Suprapubic skin (tissue), 4 donors: ENCODE data around the gene NR5A2. TPM values are rescaled to one million over a fixed set of nuclear protein-coding genes. Genes with fewer than 3 reads are reported as not detected.

Experiments
- DNase-seq, 2 donors: peaks; one replicate each; pipeline ENCODE4 v3.0.0-alpha.2; 2019; ENCODE audit warnings: low spot score in 2 of 2
- H3K27ac ChIP-seq: fragments of 200-600 bp; sonication (generic); one replicate; pipeline ENCODE4 v1.5.1; 2019
- H3K27me3 ChIP-seq: fragments of 200-600 bp; sonication (generic); one replicate; pipeline ENCODE4 v1.5.1; 2019
- H3K36me3 ChIP-seq: fragments of 200-600 bp; sonication (generic); one replicate; pipeline ENCODE4 v1.5.1; 2019
- H3K4me1 ChIP-seq: fragments of 200-600 bp; sonication (generic); one replicate; pipeline ENCODE4 v1.5.1; 2019
- H3K4me3 ChIP-seq: fragments of 200-600 bp; sonication (generic); one replicate; pipeline ENCODE4 v1.5.1; 2019; ENCODE audit warnings: mild to moderate bottlenecking
- H3K9me3 ChIP-seq: fragments of 200-600 bp; sonication (generic); one replicate; pipeline ENCODE4 v1.5.1; 2019
- CTCF ChIP-seq, 2 donors: fragments of 200-600 bp in 1 of 2; fragments of 450-650 bp in 1 of 2; sonication (generic) in 1 of 2; IDR thresholded peaks; one replicate each; pipeline ENCODE4 v1.5.1; 2016 to 2019; ENCODE audit warnings: antibody characterized with exemption in 2 of 2, mild to moderate bottlenecking in 1 of 2, moderate library complexity in 1 of 2
- EP300 ChIP-seq: sonication (generic); formaldehyde crosslinking; IDR thresholded peaks from one replicate; pipeline ENCODE4 v1.6.1; 2017; ENCODE audit warnings: antibody characterized with exemption
- POLR2A ChIP-seq, 2 donors: fragments of 450-650 bp; IDR thresholded peaks; one replicate each; pipeline ENCODE4 v1.6.1; 2017; ENCODE audit warnings: antibody characterized with exemption in 2 of 2, mild to moderate bottlenecking in 2 of 2, moderate library complexity in 2 of 2
- POLR2AphosphoS5 ChIP-seq, 3 donors: sonication (generic); formaldehyde crosslinking; IDR thresholded peaks; one replicate each; pipeline ENCODE4 v1.6.1; 2017; ENCODE audit warnings: antibody characterized with exemption in 3 of 3
- WGBS: methylation state at CpG from one replicate; pipeline ENCODE4 v1.1.5; 2018; 5-methylcytosine and 5-hydroxymethylcytosine counted together
- total RNA-seq, 4 donors: library from RNA; depleted of rRNA; stranded (reverse); fragments of >200 nt; gene quantifications; one replicate each; pipeline ENCODE4 v1.1.0, GENCODE V29; 2016

The NR5A2 gene
- total RNA-seq, 4 donors from 2014 or later, result 0.49 to 3.3 (median 0.96) TPM

GRCh38 chr1:200150721-200151120, 123.2 kb downstream of the NR5A2 start:
- TF ChIP-seq EP300 (no peak), POLR2AphosphoS5 (IDR thresholded peaks at IDR 0.05) (no peak)
- Histone ChIP-seq H3K36me3 (no peaks in the 10 kb centered on the region), H3K27me3 (no peaks in the 10 kb centered on the region), H3K27ac (no peak overlapping the region), H3K4me1 (no peaks in the 10 kb centered on the region), H3K4me3 (no peak overlapping the region), H3K9me3 (no peaks in the 10 kb centered on the region)
- WGBS, result 63% methylated on average over 4 of the region's 4 CpGs
- no peak for DNase-seq

GRCh38 chr1:200152336-200152735, 124.8 kb downstream of the NR5A2 start:
- H3K4me1 ChIP-seq, result no peaks in the 10 kb centered on the region
- H3K27me3 ChIP-seq, result no peaks in the 10 kb centered on the region
- H3K27ac ChIP-seq, result no peak overlapping the region
- H3K4me3 ChIP-seq, result no peak overlapping the region
- WGBS, result 62% methylated on average over 2 of the region's 2 CpGs
- DNase-seq, result no peak
- H3K36me3 ChIP-seq, result no peaks in the 10 kb centered on the region
- H3K9me3 ChIP-seq, result no peaks in the 10 kb centered on the region
- no peak for TF ChIP-seq POLR2AphosphoS5 (IDR thresholded peaks at IDR 0.05)
- no peak for TF ChIP-seq EP300
- no peak for TF ChIP-seq CTCF (IDR thresholded peaks at IDR 0.05)
- no peak for TF ChIP-seq POLR2A (IDR thresholded peaks at IDR 0.05)

GRCh38 chr1:200153277-200154055, 126.0 kb downstream of the NR5A2 start:
- TF ChIP-seq EP300 (no peak), CTCF (IDR thresholded peaks at IDR 0.05) (no peak)
- H3K36me3 ChIP-seq, result no peaks in the 10 kb centered on the region
- no peak overlapping the region for H3K4me3 ChIP-seq
- DNase-seq, result no peak
- H3K9me3 ChIP-seq, result no peaks in the 10 kb centered on the region
- H3K4me1 ChIP-seq, result no peaks in the 10 kb centered on the region
- WGBS, result 26% methylated on average over 3 of the region's 3 CpGs
- no peaks in the 10 kb centered on the region for H3K27me3 ChIP-seq
- H3K27ac ChIP-seq, result no peak overlapping the region

- no peak for DNase-seq
- Histone ChIP-seq H3K36me3 (no peaks in the 10 kb centered on the region), H3K27me3 (no peaks in the 10 kb centered on the region), H3K27ac (no peak overlapping the region), H3K4me1 (no peaks in the 10 kb centered on the region), H3K9me3 (no peaks in the 10 kb centered on the region), H3K4me3 (no peak overlapping the region)
- TF ChIP-seq CTCF (IDR thresholded peaks at IDR 0.05) (no peak), POLR2AphosphoS5 (IDR thresholded peaks at IDR 0.05) (no peak), EP300 (no peak), POLR2A (IDR thresholded peaks at IDR 0.05) (no peak)
Observed at GRCh38 chr1:200154069-200154767, 126.7 kb downstream of the NR5A2 start.

GRCh38 chr1:200157715-200158114, 130.2 kb downstream of the NR5A2 start:
- no peak overlapping the region for H3K27ac ChIP-seq
- no peak for TF ChIP-seq EP300
- TF ChIP-seq POLR2A (IDR thresholded peaks at IDR 0.05), result no peak
- TF ChIP-seq CTCF (IDR thresholded peaks at IDR 0.05), result no peak
- no peak for TF ChIP-seq POLR2AphosphoS5 (IDR thresholded peaks at IDR 0.05)
- no peaks in the 10 kb centered on the region for H3K27me3 ChIP-seq
- H3K9me3 ChIP-seq, result no peaks in the 10 kb centered on the region
- H3K4me3 ChIP-seq, result no peak overlapping the region
- no peak for DNase-seq
- no peaks in the 10 kb centered on the region for H3K4me1 ChIP-seq
- H3K36me3 ChIP-seq, result no peaks in the 10 kb centered on the region
